Breast epithelium (tissue), 3 donors: Measurements from ENCODE around the gene ASPM.

Source experiments
- POLR2A ChIP-seq: fragments of 450-650 bp; IDR thresholded peaks from one replicate; pipeline ENCODE4 v1.6.1; 2016; ENCODE audit warnings: antibody characterized with exemption, mild to moderate bottlenecking, moderate library complexity
- TF ChIP-seq, protein P1 (sequence below), 3 donors: fragments of 450-650 bp; IDR thresholded peaks; one replicate each; pipeline ENCODE4 v1.5.1; 2016 to 2017; ENCODE audit warnings: antibody characterized with exemption in 3 of 3, mild to moderate bottlenecking in 3 of 3, moderate library complexity in 3 of 3

DNA sequence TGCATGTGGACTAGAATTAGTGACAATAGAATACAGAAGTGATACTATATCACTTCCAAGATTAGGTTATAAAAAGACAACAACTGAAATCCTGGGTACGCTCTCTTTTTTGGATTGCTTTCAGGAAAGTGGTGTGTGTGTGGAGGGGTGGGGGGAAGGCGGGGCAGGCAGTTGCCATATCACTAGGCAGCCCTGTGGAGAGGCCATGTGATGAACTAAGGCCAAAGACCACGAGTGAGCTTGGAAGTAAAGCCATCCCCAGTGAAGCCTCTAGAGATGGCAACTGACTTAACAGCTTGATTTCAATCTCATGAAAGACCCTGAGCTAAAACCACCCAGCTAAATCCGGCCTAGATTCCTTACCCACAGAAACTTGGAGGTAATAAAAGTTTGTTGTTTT is 6.2 kb upstream of the ASPM start:
- TF ChIP-seq, protein P1, sequence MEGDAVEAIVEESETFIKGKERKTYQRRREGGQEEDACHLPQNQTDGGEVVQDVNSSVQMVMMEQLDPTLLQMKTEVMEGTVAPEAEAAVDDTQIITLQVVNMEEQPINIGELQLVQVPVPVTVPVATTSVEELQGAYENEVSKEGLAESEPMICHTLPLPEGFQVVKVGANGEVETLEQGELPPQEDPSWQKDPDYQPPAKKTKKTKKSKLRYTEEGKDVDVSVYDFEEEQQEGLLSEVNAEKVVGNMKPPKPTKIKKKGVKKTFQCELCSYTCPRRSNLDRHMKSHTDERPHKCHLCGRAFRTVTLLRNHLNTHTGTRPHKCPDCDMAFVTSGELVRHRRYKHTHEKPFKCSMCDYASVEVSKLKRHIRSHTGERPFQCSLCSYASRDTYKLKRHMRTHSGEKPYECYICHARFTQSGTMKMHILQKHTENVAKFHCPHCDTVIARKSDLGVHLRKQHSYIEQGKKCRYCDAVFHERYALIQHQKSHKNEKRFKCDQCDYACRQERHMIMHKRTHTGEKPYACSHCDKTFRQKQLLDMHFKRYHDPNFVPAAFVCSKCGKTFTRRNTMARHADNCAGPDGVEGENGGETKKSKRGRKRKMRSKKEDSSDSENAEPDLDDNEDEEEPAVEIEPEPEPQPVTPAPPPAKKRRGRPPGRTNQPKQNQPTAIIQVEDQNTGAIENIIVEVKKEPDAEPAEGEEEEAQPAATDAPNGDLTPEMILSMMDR (IDR thresholded peaks at IDR 0.05) = no peak
- TF ChIP-seq POLR2A = no peak
